ENCODE data around the gene RAP1A.

DNA sequence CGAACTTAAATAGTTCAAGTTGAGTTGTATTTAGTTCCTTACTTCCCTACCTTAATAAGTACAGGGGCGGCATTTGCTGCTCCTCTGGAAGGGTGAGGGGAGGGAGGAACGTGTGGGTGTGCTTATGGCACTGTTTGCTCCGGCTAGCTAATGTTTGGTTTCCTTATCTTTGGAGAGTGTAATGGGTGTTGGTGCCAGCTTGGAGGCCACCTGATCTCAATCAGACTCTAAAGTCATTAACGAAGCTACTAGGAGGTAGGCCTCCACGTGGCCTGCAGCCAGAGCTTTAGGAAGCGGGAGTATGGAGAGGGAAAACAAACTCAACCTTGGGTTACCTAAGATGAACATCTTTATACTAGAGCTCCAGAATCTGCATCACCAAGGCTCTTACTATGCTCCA lies 43.0 kb upstream of the RAP1A start:
- TF ChIP-seq, protein P1, sequence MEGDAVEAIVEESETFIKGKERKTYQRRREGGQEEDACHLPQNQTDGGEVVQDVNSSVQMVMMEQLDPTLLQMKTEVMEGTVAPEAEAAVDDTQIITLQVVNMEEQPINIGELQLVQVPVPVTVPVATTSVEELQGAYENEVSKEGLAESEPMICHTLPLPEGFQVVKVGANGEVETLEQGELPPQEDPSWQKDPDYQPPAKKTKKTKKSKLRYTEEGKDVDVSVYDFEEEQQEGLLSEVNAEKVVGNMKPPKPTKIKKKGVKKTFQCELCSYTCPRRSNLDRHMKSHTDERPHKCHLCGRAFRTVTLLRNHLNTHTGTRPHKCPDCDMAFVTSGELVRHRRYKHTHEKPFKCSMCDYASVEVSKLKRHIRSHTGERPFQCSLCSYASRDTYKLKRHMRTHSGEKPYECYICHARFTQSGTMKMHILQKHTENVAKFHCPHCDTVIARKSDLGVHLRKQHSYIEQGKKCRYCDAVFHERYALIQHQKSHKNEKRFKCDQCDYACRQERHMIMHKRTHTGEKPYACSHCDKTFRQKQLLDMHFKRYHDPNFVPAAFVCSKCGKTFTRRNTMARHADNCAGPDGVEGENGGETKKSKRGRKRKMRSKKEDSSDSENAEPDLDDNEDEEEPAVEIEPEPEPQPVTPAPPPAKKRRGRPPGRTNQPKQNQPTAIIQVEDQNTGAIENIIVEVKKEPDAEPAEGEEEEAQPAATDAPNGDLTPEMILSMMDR (IDR thresholded peaks at IDR 0.05; ENCODE audit: extremely low read depth in 1 of 2, insufficient read depth in 1 of 2, low read depth in 1 of 2, low read length in 2 of 2): no peak
- no peak for TF ChIP-seq POLR2AphosphoS5 (IDR thresholded peaks at IDR 0.05; ENCODE audit: insufficient read depth, low read depth, low read length)
- TF ChIP-seq MYC (IDR thresholded peaks at IDR 0.05; ENCODE audit: low read depth, low read length): no peak
